GM12878 (cell line): ENCODE data around the gene C8B. TPM values are rescaled to one million over a fixed set of nuclear protein-coding genes. Genes with fewer than 3 reads are reported as not detected.

Source experiments
- ATAC-seq: fragments of 200-7000 bp; cut with Tn5 transposase; 3 replicates; pipeline ENCODE4 v1.9.1; 2020; ENCODE audit warnings: mild to moderate bottlenecking, moderate library complexity
- BruUV-seq: library from RNA; stranded (reverse); fragments of 400-500 nt; replicated peaks from 2 replicates; lab custom pipeline; 2021; lab: Mats Ljungman, UMichigan
- CTCF ChIA-PET: fragments of 300-600 bp; sonication (Branson Sonifier 250); formaldehyde crosslinking; extraction: SDS; loops from one replicate; lab custom pipeline; 2021; ENCODE audit warnings: inconsistent platforms; lab: Yijun Ruan, JAX
- POLR2A ChIA-PET: fragments of 350-600 bp; formaldehyde crosslinking; extraction: SDS; loops from one replicate; lab custom pipeline; 2021; ENCODE audit warnings: inconsistent platforms; lab: Charles Lee
- RAD21 ChIA-PET: fragments of 300-600 bp; sonication (Branson Sonifier 250); formaldehyde crosslinking; loops from one replicate; lab custom pipeline; 2023; ENCODE audit warnings: antibody characterized with exemption; ENCODE audit not compliant: unreplicated experiment; lab: Charles Lee
- SMC1A ChIA-PET: fragments of 300-600 bp; sonication (Branson Sonifier 250); formaldehyde crosslinking; loops from one replicate; lab custom pipeline; 2023; ENCODE audit not compliant: unreplicated experiment, uncharacterized antibody; lab: Charles Lee
- DNase-seq: peaks from one replicate; pipeline ENCODE4 v3.0.0-alpha.2; 2011; ENCODE audit warnings: low read depth, low spot score
- FAIRE-seq: peaks from 3 replicates; lab custom pipeline; 2011; peaks lifted over from hg19 to GRCh38; lab: Jason Lieb, UNC
- H2AFZ ChIP-seq: 2 replicates; pipeline ENCODE4 v1.6.0; 2011; ENCODE audit warnings: low read depth, low read length, control low read depth; ENCODE audit not compliant: control insufficient read depth
- H3K27ac ChIP-seq: 2 replicates; pipeline ENCODE4 v1.5.1; 2011; ENCODE audit warnings: control low read depth; ENCODE audit not compliant: control insufficient read depth, insufficient read depth
- H3K27me3 ChIP-seq, 2 experiments: replicated peaks in 1 of 2; 2 replicates each; pipeline versions ENCODE4 v1.6.0 to v1.6.1; 2011; ENCODE audit warnings: low read length in 1 of 2; ENCODE audit not compliant: control insufficient read depth in 2 of 2, insufficient read depth in 2 of 2
- H3K36me3 ChIP-seq, 2 experiments: 2 replicates each; pipeline ENCODE4 v1.5.1; 2011; ENCODE audit warnings: low read length in 1 of 2; ENCODE audit not compliant: control insufficient read depth in 2 of 2, insufficient read depth in 2 of 2
- H3K4me1 ChIP-seq: 2 replicates; pipeline ENCODE4 v1.6.1; 2011; ENCODE audit warnings: mild to moderate bottlenecking, low read length, moderate library complexity, mixed read lengths; ENCODE audit not compliant: control insufficient read depth, insufficient read depth
- H3K4me2 ChIP-seq: 2 replicates; pipeline ENCODE4 v1.6.0; 2011; ENCODE audit warnings: control low read depth; ENCODE audit not compliant: control insufficient read depth, insufficient read depth
- H3K4me3 ChIP-seq: fragments of 200-600 bp; sonication (generic); 2 replicates; pipeline ENCODE4 v1.5.1; 2016
- H3K79me2 ChIP-seq: 2 replicates; pipeline ENCODE4 v1.6.0; 2011; ENCODE audit warnings: low read length; ENCODE audit not compliant: control insufficient read depth, insufficient read depth
- H3K9ac ChIP-seq: 2 replicates; pipeline ENCODE4 v1.8.0; 2011; ENCODE audit warnings: low read length, control low read depth, mixed read lengths; ENCODE audit not compliant: control insufficient read depth, insufficient read depth
- H3K9me3 ChIP-seq: replicated peaks from 3 replicates; pipeline ENCODE4 v1.5.1; 2011; ENCODE audit warnings: mild to moderate bottlenecking, low read length; ENCODE audit not compliant: control insufficient read depth, insufficient read depth
- H4K20me1 ChIP-seq: 2 replicates; pipeline ENCODE4 v1.6.0; 2011; ENCODE audit not compliant: control insufficient read depth, insufficient read depth
- ATF7 ChIP-seq: fragments of 450-650 bp; IDR thresholded peaks from 2 replicates; pipeline ENCODE4 v1.6.1; 2016; ENCODE audit warnings: low read depth, mild to moderate bottlenecking
- EP300 ChIP-seq, 2 experiments: fragments of 150-350 bp in 1 of 2; IDR thresholded peaks; 2 replicates each; pipeline ENCODE4 v1.6.1; 2011 to 2012; ENCODE audit warnings: low read depth in 2 of 2, low read length in 2 of 2, borderline replicate concordance in 1 of 2, improper control_type of control experiment in 1 of 2, inconsistent platforms in 1 of 2; ENCODE audit not compliant: control insufficient read depth in 1 of 2
- ETV6 ChIP-seq, 2 experiments: fragments of 450-650 bp in 1 of 2; IDR thresholded peaks in 1 of 2; conservative IDR thresholded peaks in 1 of 2; 2 replicates each; pipeline ENCODE4 v1.6.1; 2014; ENCODE audit warnings: antibody characterized with exemption in 1 of 2, borderline replicate concordance in 1 of 2, low read depth in 1 of 2, mild to moderate bottlenecking in 1 of 2, moderate library complexity in 1 of 2
- HDGF ChIP-seq: fragments of 450-650 bp; IDR thresholded peaks from 2 replicates; pipeline ENCODE4 v1.6.1; 2016; ENCODE audit warnings: antibody characterized with exemption
- NFYB ChIP-seq: IDR thresholded peaks from 2 replicates; pipeline ENCODE4 v1.6.1; 2011; ENCODE audit warnings: low read depth, mild to moderate bottlenecking, low read length, improper control_type of control experiment, moderate library complexity; ENCODE audit not compliant: insufficient read depth
- POU2F2 ChIP-seq: IDR thresholded peaks from 3 replicates; pipeline ENCODE4 v1.6.1; 2011; ENCODE audit warnings: low read depth, mild to moderate bottlenecking, low read length, borderline replicate concordance
- RB1 ChIP-seq: fragments of 450-650 bp; formaldehyde crosslinking; IDR thresholded peaks from 2 replicates; pipeline ENCODE4 v1.6.1; 2017; ENCODE audit warnings: mild to moderate bottlenecking, borderline replicate concordance
- SMARCA5 ChIP-seq: fragments of 450-650 bp; IDR thresholded peaks from 2 replicates; pipeline ENCODE4 v1.6.1; 2017; ENCODE audit warnings: mild to moderate bottlenecking
- SPI1 ChIP-seq: IDR thresholded peaks from 2 replicates; pipeline ENCODE4 v1.6.1; 2011; ENCODE audit warnings: low read depth, mild to moderate bottlenecking, low read length, moderate library complexity, borderline replicate concordance; ENCODE audit not compliant: insufficient read depth
- SREBF1 ChIP-seq: IDR thresholded peaks from 2 replicates; pipeline ENCODE4 v1.6.1; 2012; ENCODE audit warnings: mild to moderate bottlenecking, low read length
- SRF ChIP-seq, 2 experiments: IDR thresholded peaks; 2 replicates each; pipeline ENCODE4 v1.6.1; 2011; ENCODE audit warnings: low read depth in 2 of 2, low read length in 2 of 2, mild to moderate bottlenecking in 1 of 2, moderate library complexity in 1 of 2
- TCF7 ChIP-seq: IDR thresholded peaks from 2 replicates; pipeline ENCODE4 v1.6.1; 2014; ENCODE audit warnings: antibody characterized with exemption, borderline replicate concordance
- YY1 ChIP-seq: IDR thresholded peaks from 2 replicates; pipeline ENCODE4 v1.6.1; 2011; ENCODE audit warnings: low read depth, mild to moderate bottlenecking, low read length
- WGBS: methylation state at CpG from one replicate; pipeline ENCODE4 v1.1.6; 2016; ENCODE audit warnings: low lambda C conversion rate; ENCODE audit not compliant: insufficient replicate concordance, insufficient coverage; ENCODE audit errors: missing lambda C conversion rate; 5-methylcytosine and 5-hydroxymethylcytosine counted together
- in situ Hi-C: fragments of 300-500 bp; cut with MboI; formaldehyde crosslinking; loops from 9 replicates; pipeline ENCODE4 v1.14.3; 2018; ENCODE audit warnings: mixed read lengths
- intact Hi-C: fragments of 100-400 bp; cut with micrococcal nuclease; formaldehyde crosslinking; loops from one replicate; pipeline ENCODE4 v1.14.2; 2022; ENCODE audit not compliant: unreplicated experiment
- polyA plus RNA-seq, 11 experiments: library from polyadenylated mRNA; depleted of rRNA in 4 of 11; unstranded in 6 of 11; stranded (reverse) in 5 of 11; fragments of >200 nt; fragmentation: Nextera tagmentation in 4 of 11; fragmentation: Illumina TruSeq in 1 of 11; extraction: Ambion mirVana in 4 of 11; extraction: Trizol in 1 of 11; gene quantifications; 1 replicate in 1 of 11; 2 replicates in 10 of 11; pipeline versions ENCODE4 v1.2.1 to v1.2.3, GENCODE V29; 2011 to 2016; ENCODE audit warnings: inconsistent platforms in 2 of 11, missing spikeins in 2 of 11, low read depth in 1 of 11
- total RNA-seq, 4 experiments: library from RNA; depleted of rRNA in 3 of 4; stranded (reverse); fragments of >200 nt in 3 of 4; fragmentation: Illumina TruSeq in 1 of 4; extraction: Trizol in 1 of 4; gene quantifications; 2 replicates each; pipeline versions ENCODE4 v1.2.1 to v1.2.3, GENCODE V29; 2013 to 2021
- TF ChIP-seq, protein P1 (sequence below): fragments of 450-650 bp; IDR thresholded peaks from 2 replicates; pipeline ENCODE4 v1.6.1; 2016; ENCODE audit warnings: mild to moderate bottlenecking
- TF ChIP-seq, protein P2 (sequence below): fragments of 450-650 bp; IDR thresholded peaks from 2 replicates; pipeline ENCODE4 v1.6.1; 2017; ENCODE audit warnings: borderline replicate concordance
- TF ChIP-seq, protein P3 (sequence below): fragments of 450-650 bp; IDR thresholded peaks from 2 replicates; pipeline ENCODE4 v1.6.1; 2017; ENCODE audit warnings: low read depth, mild to moderate bottlenecking, moderate library complexity
- TF ChIP-seq, protein P4 (sequence below): fragments of 450-650 bp; IDR thresholded peaks from 2 replicates; pipeline ENCODE4 v1.6.1; 2016; ENCODE audit warnings: mild to moderate bottlenecking
- TF ChIP-seq, protein P5 (sequence below): IDR thresholded peaks from 2 replicates; pipeline ENCODE4 v1.6.1; 2012; ENCODE audit warnings: low read depth, low read length, improper control_type of control experiment

The C8B gene
- total and polyA plus RNA-seq, 10 of the 15 experiments (the other 5 are each of a cell fraction or from before 2014, with no cell fraction given), result not detected

DNA sequence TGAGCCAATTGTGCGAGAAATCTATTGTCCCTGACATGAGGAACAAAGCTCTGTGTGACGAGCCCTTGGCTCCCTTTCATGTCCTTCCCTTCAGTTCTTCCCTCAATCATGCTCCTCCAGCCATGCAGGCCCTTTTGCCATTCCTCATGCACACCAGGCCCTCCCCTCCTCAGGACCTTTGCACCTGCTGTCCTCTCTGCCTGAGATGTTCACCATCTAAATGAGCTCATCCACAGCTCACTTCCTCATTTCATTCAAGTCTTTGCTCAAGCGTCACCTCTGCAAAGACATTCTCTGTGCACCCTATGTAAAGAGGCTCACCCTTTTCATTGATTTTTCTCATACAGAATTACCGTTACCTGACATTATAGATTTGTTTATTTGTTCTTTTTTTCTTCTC, 43.7 kb downstream of the C8B start:
- H3K9ac ChIP-seq, result no peak overlapping the region
- H4K20me1 ChIP-seq, result no peaks in the 10 kb centered on the region

More for the DNA sequence above, 43.7 kb downstream of the C8B start:
- ChIA-PET POLR2A (no interaction called here), CTCF (no interaction called here), RAD21 (no interaction called here), SMC1A (no interaction called here)
- 7% methylated on average over 4 of the region's 4 CpGs for WGBS
- intact Hi-C loops (no loop called here), in situ Hi-C loops (no loop called here)
- Histone ChIP-seq H3K36me3 (no peaks in the 10 kb centered on the region), H2AFZ (no peak overlapping the region), H3K27me3 (no peaks in the 10 kb centered on the region; a peak in 1 of 4 replicates), H3K9me3 (no peaks in the 10 kb centered on the region), H3K27ac (no peak overlapping the region), H3K4me2 (no peak overlapping the region), H3K4me1 (no peaks in the 10 kb centered on the region), H3K79me2 (no peaks in the 10 kb centered on the region), H3K4me3 (no peak overlapping the region)
- BruUV-seq, result no TSS peak
- TF ChIP-seq YY1 (no peak), EP300 (IDR thresholded peaks at IDR 0.05; ENCODE audit: borderline replicate concordance in 1 of 2, control insufficient read depth in 1 of 2, low read depth in 2 of 2, low read length in 2 of 2) (no peak), SREBF1 (no peak), NFYB (no peak), POU2F2 (no peak), RB1 (no peak), ATF7 (peak; percentile 80), SRF (IDR thresholded peaks at IDR 0.05; ENCODE audit: low read depth in 2 of 2, low read length in 2 of 2) (no peak), ETV6 (conservative IDR thresholded peaks at IDR 0.05 in 1 of 2, IDR thresholded peaks at IDR 0.05 in 1 of 2; ENCODE audit: borderline replicate concordance in 1 of 2, low read depth in 1 of 2) (no peak), TCF7 (no peak), HDGF (no peak), SPI1 (peak; percentile 82), SMARCA5 (0 out of 2 replicates have a peak, but pooled peaks have one; percentile 57)
- TF ChIP-seq, protein P1, sequence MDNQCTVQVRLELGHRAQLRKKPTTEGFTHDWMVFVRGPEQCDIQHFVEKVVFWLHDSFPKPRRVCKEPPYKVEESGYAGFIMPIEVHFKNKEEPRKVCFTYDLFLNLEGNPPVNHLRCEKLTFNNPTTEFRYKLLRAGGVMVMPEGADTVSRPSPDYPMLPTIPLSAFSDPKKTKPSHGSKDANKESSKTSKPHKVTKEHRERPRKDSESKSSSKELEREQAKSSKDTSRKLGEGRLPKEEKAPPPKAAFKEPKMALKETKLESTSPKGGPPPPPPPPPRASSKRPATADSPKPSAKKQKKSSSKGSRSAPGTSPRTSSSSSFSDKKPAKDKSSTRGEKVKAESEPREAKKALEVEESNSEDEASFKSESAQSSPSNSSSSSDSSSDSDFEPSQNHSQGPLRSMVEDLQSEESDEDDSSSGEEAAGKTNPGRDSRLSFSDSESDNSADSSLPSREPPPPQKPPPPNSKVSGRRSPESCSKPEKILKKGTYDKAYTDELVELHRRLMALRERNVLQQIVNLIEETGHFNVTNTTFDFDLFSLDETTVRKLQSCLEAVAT, result no peak
- TF ChIP-seq, protein P2, sequence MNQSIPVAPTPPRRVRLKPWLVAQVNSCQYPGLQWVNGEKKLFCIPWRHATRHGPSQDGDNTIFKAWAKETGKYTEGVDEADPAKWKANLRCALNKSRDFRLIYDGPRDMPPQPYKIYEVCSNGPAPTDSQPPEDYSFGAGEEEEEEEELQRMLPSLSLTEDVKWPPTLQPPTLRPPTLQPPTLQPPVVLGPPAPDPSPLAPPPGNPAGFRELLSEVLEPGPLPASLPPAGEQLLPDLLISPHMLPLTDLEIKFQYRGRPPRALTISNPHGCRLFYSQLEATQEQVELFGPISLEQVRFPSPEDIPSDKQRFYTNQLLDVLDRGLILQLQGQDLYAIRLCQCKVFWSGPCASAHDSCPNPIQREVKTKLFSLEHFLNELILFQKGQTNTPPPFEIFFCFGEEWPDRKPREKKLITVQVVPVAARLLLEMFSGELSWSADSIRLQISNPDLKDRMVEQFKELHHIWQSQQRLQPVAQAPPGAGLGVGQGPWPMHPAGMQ, result no peak
- TF ChIP-seq, protein P3, sequence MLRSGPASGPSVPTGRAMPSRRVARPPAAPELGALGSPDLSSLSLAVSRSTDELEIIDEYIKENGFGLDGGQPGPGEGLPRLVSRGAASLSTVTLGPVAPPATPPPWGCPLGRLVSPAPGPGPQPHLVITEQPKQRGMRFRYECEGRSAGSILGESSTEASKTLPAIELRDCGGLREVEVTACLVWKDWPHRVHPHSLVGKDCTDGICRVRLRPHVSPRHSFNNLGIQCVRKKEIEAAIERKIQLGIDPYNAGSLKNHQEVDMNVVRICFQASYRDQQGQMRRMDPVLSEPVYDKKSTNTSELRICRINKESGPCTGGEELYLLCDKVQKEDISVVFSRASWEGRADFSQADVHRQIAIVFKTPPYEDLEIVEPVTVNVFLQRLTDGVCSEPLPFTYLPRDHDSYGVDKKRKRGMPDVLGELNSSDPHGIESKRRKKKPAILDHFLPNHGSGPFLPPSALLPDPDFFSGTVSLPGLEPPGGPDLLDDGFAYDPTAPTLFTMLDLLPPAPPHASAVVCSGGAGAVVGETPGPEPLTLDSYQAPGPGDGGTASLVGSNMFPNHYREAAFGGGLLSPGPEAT, result no peak
- TF ChIP-seq, protein P4, sequence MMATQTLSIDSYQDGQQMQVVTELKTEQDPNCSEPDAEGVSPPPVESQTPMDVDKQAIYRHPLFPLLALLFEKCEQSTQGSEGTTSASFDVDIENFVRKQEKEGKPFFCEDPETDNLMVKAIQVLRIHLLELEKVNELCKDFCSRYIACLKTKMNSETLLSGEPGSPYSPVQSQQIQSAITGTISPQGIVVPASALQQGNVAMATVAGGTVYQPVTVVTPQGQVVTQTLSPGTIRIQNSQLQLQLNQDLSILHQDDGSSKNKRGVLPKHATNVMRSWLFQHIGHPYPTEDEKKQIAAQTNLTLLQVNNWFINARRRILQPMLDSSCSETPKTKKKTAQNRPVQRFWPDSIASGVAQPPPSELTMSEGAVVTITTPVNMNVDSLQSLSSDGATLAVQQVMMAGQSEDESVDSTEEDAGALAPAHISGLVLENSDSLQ, result no peak
- TF ChIP-seq, protein P5, sequence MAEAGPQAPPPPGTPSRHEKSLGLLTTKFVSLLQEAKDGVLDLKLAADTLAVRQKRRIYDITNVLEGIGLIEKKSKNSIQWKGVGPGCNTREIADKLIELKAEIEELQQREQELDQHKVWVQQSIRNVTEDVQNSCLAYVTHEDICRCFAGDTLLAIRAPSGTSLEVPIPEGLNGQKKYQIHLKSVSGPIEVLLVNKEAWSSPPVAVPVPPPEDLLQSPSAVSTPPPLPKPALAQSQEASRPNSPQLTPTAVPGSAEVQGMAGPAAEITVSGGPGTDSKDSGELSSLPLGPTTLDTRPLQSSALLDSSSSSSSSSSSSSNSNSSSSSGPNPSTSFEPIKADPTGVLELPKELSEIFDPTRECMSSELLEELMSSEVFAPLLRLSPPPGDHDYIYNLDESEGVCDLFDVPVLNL, result no peak
- ATAC-seq (peak; percentile 95), FAIRE-seq (no peak), DNase-seq (no peak)
